ENCODE results near the gene RTL9.

The RTL9 gene

DNA sequence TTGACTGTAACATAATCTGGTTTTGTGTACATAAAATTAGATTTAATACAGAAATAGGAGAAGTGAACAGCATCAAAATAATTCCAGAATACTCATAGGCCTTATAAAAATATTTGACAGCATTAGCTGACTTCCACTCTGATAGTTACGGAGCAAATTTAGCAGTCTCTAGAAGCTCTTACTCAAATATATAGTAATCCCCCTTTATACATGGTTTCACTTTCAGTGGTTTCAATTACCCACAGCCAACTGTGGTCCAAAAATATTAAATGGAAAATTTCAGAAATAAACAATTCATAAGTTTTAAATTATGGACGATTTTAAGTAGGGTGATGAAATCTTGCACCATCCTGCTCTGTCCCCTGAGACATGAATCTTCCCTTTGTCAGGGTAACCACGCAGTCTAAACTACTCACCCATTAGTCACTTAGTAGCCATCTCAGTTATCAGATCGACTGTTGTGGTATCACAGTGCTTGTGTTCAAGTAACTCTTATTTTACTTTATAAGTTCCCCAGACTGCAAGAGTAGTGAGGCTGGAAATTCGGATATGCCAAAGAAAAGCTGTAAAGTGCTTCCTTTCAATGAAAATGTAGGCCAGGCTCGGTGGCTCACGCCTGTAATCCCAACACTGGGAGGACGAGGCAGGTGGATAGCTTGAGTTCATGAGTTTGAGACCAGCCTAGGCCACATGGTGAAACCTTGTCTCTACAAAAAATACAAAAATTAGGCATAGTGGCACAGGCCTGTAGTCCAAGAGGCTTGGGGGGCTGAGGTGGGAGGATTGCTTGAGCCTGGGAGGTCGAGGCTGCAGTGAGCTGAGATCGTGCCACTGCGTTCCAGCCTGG lies 17.2 kb upstream of the RTL9 start:
- DNase-seq (ENCODE audit: low spot score), result no peak

DNA sequence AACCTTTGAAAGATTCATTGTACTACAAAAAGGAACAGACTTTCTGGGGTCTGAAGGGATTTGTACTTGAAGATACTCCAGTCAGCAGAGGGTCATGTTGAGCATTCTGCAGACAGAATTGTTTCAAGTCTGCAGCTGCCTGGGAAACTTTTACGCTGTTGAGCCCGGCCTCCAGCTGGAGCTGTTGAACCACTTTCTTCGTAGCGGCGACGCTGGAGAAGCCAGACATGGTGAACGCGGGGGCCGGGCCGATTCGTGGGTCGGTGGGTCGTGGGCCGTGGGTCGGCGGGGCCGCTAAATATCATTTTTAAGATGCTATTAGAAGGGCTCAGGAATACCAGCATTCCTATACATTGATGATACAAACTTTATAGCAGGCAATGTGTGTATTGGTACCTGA lies 12.0 kb upstream of the RTL9 start:
- no peak for DNase-seq (ENCODE audit: low spot score)

DNA sequence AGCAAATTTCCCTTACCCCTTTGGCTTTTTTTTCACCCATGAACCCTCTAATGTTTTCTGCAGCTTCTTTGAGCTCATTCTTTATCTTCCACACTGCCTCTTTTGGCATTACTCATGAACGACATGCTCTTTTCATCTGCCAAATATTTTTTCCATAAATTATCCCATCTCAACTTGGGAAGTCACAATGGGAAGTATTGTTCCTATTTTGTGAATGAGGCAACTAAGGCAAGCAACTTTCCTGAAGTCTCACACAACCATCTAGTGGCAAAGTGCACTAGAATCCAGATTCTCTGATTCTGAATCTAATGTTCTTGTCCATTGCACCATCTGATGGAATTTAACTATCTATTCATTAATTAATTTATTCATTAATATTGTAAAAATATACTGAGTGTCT lies 625 bp downstream of the RTL9 start:
- DNase-seq (ENCODE audit: low spot score), result peak; percentile 59

DNA sequence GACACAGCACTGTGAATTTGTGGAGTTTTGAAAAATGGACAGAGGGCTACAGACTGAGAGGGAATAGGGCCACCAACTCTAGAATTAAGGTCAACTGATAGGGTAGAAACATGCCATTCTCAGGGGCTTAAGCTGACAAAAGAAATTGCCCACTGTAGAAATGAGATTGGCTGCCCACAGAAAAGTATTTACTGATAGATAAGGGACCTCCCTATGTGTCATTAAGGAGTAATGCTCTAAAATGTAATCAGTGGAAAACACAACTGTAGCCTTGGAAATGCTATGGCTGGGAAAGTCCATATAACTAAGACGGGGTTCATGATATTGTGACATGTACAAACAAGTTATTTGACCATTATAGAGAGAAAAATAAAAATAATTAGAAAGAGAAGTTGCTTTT lies 4.6 kb downstream of the RTL9 start:
- DNase-seq (ENCODE audit: low spot score), result no peak

DNA sequence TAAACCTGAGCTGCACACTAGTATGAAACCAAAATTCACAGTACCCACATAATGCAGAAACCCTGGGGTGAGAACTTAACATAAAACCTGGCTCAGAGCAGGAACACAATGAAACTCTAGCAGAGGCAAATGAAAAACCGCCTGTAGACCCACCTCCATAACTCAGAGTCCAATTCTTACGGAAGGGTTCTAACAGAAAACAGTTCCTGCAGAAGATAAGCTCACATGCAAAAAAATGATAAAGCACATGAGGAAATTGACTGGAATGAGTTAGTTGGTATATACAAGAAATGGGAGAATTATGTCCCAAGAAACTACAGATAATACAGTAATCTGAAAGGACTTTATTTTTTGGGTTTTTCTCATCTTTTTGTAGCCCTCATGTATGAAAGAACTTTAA lies 14.7 kb downstream of the RTL9 start:
- DNase-seq (ENCODE audit: low spot score), result no peak

DNA sequence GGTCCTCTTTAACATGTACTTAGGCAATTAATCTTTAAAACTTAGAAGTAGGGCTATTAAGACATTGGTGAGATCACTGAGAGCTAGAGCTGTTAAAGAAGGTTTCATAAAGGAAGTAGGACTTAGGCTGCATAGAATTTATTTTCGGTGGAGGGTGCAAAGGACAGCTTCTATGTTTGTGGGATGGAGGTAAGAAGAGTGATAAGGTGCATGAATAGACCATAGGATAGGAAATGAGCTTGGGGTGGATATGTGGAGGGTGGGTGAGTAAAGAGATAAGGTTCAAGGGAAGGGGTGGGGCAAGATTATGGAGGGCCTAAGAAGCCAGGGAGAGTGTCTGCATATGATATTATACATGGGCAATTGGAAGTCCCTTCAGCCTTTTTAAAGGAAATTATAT lies 15.9 kb downstream of the RTL9 start:
- no peak for DNase-seq (ENCODE audit: low spot score)

DNA sequence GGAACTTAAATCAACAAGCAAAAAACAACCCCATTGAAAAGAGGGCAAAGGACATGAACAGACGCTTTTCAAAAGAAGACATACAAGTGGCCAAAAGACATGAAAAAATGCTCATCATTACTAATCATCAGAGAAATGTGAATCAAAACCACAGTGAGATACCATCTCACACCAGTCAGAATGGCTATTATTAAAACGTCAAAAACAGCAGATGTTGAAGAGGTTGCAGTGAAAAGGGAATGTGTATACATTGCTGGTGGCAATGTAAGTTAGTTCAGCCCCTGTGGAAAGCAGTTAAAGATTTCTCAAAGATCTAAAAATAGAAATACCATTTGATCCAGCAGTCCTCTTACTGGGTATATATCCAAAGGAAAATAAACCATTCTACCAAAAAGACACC lies 22.6 kb downstream of the RTL9 start:
- no peak for DNase-seq (ENCODE audit: low spot score)

DNA sequence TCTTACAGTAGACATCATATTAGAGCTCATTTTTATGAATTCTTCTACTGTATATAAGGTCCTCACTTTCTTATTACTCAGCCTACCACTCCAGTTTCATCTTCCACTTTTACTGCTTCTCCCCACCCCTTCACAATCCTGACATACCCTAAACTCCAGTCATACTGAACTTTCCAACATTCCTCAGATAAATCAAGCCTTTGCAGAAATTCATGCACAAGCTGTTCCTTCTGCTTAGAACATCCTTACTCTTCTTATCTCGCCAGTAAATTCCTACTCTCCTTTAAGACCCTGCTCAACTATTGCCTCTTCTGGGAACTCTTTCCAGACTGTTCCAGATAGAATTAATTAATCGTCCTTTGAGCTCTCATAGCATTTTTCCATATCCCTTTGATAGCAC lies 24.8 kb downstream of the RTL9 start:
- DNase-seq (ENCODE audit: low spot score), result no peak

DNA sequence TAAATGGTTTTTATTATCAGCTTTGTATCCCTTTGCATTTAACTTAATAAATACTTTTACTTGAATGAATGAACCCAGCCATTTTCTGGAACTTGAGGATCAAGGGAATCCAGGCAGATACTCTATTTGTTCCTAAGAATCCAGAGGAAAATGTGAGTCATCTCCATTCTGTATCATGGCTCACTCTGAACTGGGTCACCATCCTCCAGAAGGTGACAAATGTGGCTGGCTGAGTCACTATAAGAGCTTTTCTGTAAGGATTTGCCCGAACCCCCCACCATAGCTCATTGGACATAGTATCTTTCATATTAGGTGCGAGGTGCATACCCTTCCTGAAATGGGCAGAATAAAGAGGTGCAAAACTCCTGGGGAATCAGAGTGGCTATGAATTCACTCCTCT lies 25.8 kb downstream of the RTL9 start:
- DNase-seq (ENCODE audit: low spot score), result no peak

DNA sequence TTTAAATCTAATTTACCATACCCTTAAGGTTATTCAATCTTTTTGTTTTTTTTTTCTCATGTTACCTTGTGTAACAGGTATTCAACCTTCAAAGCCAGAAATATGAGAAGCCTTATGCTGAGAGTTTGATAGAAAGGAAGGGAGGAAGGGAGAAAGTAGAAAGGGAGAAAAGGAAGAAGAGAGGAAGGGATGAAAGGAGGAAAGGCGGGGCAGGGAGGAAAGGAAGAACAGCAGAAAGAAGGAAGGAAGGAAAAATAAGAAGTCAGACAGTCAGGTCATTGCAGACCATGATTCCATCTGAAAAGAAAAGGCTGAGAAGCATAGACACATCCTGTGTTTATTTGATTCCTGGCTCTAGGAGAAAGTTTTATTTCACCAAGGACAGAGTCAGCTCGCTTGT lies 30.9 kb downstream of the RTL9 start:
- DNase-seq (ENCODE audit: low spot score), result no peak

DNA sequence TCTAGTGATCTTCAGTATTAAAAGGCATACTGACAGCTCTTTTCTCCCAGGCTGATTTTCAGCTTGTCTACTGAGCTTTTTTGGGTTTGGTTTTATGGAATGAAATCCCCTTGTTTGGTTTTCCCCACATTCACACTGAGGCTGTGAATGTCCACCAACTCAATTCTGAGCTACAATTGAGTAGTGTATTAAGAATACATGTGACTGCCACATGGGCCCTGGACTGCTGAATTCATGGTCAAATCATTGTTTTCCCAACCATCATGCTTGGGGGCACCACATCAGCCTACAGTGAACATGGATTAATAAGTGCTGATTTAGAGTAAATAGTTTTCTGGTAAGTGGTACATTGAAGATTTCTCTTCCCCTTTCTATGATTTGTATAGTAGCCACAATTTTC lies 32.4 kb downstream of the RTL9 start:
- DNase-seq (ENCODE audit: low spot score), result no peak

DNA sequence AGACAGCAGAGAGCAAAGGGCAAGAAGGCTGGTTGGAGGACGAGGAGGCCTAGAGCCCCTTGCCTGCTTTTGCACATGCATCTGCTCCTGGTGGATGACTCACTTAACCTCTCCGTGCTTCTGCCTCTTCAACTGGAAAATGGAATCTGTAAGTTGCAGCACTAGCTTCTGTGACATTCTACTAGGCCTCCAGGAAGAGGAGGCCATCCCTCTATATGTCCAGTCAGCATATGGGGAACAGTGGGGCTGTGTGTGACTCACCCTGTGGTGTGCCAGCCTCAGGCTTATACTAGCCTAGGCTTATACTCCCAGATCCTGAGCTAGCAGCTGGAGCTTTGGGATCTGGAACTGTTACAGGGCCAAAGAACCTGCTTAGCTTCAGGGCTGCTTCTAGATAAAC lies 36.0 kb downstream of the RTL9 start:
- DNase-seq (ENCODE audit: low spot score), result no peak

DNA sequence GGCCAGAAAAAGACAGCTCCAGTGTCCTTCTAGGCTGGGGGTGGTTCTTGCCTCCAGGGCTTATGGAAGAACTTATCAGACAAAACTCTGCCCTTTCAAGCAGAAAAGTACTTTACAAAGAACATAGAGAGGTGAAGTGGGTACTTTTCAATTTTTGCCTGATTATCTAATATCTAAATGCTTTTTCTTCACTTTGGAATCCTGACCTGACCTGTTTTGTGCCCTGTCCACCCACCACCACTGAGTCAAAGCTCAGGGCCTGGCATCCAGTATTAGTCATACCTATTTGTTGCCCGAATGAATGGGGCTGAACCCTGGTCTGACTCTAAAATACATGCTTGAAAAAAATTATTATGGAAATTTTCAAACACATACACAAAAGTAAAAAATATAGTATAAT lies 37.2 kb downstream of the RTL9 start:
- DNase-seq (ENCODE audit: low spot score), result no peak

DNA sequence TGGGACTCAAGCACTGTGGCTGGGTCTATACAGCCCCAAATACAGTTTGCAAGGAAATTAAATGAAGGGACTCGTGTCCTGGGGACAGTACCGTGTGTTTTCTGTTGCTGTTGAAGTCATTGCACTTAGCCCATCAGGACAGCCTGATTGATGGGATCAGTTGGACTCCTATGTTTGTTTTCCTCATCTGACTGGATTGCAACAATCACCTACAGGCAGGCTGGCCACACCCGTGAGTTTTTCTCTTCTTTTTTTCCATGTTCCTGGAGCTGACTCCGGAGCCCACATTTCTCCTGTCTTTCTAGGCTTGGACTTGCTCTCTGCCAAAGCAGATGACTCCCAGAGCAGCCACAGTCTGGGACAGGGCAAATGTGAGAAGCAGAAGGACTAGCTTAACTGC lies 38.1 kb downstream of the RTL9 start:
- no peak for DNase-seq (ENCODE audit: low spot score)

DNA sequence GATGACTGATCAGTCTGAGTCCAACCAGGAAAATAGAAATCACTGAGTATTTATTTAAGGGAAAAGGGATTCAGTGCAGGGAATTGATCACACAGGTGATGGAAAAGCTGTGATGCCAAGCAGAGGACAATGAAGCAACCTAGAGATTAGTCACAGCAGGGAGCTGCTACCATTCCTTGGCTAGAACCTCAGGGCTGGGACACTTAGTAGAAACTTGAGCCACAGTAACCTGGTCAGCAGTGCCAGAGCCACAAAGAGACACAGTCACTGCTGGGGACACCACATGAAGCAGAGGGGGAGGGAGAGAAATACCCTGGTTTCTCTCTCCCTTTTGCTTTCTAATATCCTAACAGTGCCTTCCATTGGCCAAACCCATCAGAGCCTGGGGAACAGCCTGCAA lies 38.7 kb downstream of the RTL9 start:
- DNase-seq (ENCODE audit: low spot score), result no peak

DNA sequence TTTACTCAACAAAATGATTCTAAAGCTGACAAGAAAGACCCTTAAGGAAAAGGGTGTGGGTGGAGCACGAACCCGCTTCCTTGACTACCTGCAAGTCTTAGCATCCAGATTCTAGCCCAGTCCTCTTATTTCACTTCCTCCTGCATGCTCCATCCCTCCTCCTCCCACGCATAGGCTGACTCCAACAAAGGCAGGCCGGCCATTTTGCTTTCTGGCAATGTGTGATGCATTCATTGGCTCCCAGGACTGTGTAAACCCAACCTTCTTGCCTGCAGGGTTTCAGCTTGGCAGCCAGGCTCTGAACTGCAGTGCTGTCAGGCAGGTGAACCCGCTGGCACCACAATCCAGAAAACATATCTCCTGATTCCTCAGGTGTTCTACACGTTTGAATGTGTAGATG lies 39.3 kb downstream of the RTL9 start:
- no peak for DNase-seq (ENCODE audit: low spot score)

DNA sequence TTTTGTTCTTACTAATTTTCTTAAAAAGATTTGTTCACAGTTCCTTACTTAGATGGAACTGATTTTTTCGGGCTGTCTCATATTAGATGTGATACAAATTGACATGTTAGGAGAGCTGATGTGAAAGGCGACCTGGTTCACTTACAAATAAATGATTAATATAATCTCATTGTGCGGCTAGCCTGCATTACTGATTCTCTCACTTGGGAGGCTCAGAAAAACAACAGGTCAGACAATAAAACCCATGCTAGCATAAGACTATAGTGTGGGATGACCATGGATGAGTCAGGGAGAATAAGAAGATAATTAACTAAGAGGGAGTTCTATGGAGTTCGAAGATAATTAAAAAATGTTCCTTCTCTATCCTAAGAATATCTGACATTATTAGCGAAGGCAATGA lies 40.8 kb downstream of the RTL9 start:
- DNase-seq (ENCODE audit: low spot score), result no peak

DNA sequence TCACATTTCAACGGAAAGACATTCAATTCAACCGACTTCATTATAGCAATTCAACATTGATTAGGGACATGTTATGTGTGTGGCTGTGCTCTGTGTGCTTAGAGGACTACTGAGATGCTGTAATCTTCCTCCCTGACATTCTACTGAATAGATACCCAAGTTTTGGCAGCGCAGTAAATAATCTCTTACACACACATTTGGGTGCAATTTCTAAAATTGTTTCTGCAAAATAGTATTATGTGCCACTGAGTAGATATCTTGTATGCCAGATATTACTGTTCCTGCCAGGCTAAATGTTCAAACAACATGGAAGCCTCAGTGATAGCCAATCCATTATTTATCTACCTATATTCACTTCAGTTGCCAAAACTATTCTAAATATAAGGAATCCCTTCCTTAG lies 41.3 kb downstream of the RTL9 start:
- DNase-seq (ENCODE audit: low spot score), result no peak

DNA sequence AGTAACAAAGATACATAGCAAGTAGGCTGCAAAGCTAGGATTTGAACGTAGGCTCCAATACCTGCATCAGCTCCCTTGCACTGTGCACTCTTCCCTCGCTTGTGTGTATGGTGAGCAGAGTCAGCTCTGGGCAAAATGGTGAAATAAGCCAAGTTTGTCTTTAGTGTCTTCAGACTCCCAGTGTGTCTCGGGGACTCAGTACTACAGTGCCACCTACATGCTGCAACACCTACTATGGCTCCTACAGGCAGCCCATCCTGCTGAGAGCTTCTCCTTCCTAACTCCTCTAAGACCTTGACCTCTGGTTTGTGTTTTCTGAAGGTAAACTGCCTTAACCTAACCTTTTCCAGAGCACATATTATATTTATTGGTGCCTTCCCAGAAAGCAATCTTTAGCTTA lies 42.5 kb downstream of the RTL9 start:
- no peak for DNase-seq (ENCODE audit: low spot score)

DNA sequence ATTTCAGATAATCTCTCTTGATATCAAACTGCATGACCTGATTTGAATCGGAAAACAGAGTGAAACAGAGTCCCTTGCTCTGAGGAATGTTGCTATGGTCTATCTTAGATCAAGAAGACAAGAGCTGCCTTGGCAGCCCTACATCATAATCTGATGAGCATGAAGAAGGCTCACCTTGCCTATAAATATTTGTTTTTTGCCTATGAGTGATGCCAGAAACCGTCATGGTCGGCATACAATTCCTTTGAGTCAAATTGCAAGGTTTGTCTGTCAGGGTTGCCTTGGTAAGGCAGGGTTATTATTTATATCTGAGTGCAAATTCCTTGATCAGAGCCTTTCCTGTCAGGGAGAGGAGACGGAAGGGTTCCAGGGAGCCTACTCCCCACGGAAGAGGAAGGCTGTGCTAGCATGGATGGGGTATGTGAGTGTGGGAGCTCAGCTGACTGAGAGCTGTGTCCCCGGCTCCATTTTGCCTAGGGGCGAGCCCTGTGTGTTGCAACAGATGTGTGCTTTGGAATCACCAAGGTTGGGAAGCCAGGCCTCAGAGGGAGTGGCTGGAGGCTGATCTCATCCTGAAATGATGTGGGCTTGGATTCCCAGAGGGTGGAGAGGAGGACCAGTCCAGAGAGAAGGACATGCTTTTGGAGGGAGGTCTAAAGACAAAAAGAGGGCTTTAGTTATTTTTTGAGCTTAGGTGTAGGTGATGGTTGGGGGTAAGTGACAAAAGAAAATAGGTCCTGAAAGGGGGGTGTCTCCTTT lies 43.6 kb downstream of the RTL9 start:
- DNase-seq (ENCODE audit: low spot score), result no peak

DNA sequence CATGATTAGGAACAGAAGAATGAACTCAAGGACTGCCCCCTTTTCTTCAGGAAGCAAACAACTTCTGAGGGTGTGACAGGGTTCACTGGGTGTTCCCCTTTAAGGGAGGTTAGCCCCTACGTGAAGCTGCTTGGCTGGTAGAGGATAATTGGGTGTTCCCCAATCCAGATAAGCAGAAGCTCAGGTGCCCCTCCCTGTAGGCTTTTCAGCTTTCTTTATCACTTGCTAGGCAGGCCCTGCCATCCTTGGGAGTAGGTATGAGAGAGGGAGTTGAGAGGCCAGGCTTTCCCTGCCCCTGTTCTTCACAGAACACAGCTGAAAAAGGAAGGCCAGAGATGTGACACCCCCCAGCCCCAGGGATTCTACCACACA lies 44.2 kb downstream of the RTL9 start:
- DNase-seq (ENCODE audit: low spot score), result no peak

DNA sequence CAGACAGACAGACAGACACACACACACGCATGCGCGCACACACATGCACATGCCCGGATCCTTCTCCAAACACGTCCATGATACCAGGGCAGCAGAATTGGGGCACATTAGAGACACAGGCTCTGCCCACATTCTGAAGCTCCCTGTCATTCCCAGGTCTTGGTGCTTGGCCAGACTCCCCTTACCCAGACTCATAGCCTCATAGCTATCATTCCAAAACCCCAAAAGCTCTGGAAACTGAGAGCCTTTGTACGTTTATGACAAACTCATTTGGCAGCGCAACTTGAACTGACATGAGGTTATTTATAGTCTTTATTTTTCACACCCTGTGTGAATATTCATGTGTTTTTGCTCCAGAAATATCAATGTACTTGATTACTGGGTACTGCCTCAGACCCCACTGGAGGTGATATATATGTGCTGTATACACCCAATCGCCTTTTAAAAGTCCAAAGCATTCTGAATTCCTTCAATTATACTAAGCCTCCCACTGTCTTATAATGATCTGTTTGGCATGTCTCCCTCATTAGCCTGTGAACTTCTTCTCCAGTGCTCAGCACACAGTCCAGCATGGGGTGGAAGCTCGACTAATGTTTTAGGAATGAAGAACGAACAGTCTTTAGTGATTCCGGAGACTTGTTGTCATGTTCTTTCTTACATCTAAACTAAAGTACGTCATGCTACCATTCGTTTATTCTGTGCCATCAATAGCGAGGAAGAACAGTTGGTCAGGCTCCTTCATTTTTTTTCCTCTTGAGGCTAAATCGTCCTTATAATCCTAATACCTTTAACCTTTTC lies 45.0 kb downstream of the RTL9 start:
- DNase-seq (ENCODE audit: low spot score), result no peak

DNA sequence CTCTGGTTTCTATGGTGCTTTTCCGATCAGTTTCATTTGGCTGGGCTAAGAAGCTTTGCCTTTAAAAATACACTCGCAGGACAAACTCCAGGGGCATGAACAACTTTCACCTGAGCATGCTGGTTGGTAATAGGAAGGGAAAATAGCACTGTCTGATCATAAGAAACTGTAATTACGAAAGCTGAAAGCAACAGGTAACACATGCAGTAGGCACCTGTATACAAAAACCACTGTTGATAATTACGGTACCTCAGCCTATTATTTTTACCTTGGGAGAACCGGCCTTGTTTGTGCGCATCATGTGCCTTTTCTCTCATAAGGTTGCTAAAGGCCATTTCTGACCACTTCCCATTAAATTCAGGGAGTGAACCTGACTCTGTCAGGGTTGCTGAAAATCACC lies 45.7 kb downstream of the RTL9 start:
- DNase-seq (ENCODE audit: low spot score), result no peak
